C4-2B (cell line): ENCODE data around the gene GBA2.

Experiments
- H3K27ac ChIP-seq: fragments of 450-650 bp; 2 replicates; pipeline ENCODE4 v1.5.1; 2017
- CTCF ChIP-seq: fragments of 450-650 bp; conservative IDR thresholded peaks from 2 replicates; pipeline ENCODE4 v1.5.1; 2017; ENCODE audit warnings: mild to moderate bottlenecking
- ZFX ChIP-seq: fragments of 450-650 bp; IDR thresholded peaks from 2 replicates; pipeline ENCODE4 v1.6.1; 2017

GBA2 gene

GRCh38 chr9:35748242-35748857 is 678 bp downstream of the GBA2 start:
- no peak for TF ChIP-seq ZFX
- no peak for TF ChIP-seq CTCF
- H3K27ac ChIP-seq: peak overlapping the region; percentile 90

- no peak for TF ChIP-seq ZFX
- no peak for TF ChIP-seq CTCF
These were observed 2.4 kb downstream of the GBA2 start for GRCh38 chr9:35746583-35746982.

GRCh38 chr9:35745569-35745968 is 3.5 kb downstream of the GBA2 start:
- TF ChIP-seq CTCF (no peak), ZFX (no peak)
- no peak overlapping the region for H3K27ac ChIP-seq

More at GRCh38 chr9:35746583-35746982, 2.4 kb downstream of the GBA2 start:
- H3K27ac ChIP-seq: no peak overlapping the region; the same call in 1 of the 2 replicates

GRCh38 chr9:35743880-35744518 is 5.0 kb downstream of the GBA2 start:
- TF ChIP-seq ZFX (no peak), CTCF (no peak)
- no peak overlapping the region for H3K27ac ChIP-seq

- no peak overlapping the region for H3K27ac ChIP-seq
- TF ChIP-seq ZFX (no peak), CTCF (no peak)
These were observed 5.6 kb downstream of the GBA2 start for GRCh38 chr9:35743452-35743851.

GRCh38 chr9:35741740-35742139 is 7.3 kb downstream of the GBA2 start:
- no peak for TF ChIP-seq ZFX
- TF ChIP-seq CTCF: no peak
- no peak overlapping the region for H3K27ac ChIP-seq

- H3K27ac ChIP-seq: no peak overlapping the region
- TF ChIP-seq ZFX (no peak), CTCF (no peak)
These were observed 8.8 kb downstream of the GBA2 start for GRCh38 chr9:35740243-35740642.
